Measurements from ENCODE around the gene KCNT2. TPM values are rescaled to one million over a fixed set of nuclear protein-coding genes. Genes with fewer than 3 reads are reported as not detected.

Gene KCNT2
- total and polyA plus RNA-seq, 2 donors (not counting 3 experiments of a cell fraction or from before 2014, with no cell fraction given): 0.46 to 1.6 TPM

GRCh38 chr1:196609370-196609737, 1.1 kb upstream of the KCNT2 start:
- dilution Hi-C loops (cut with MboI; ENCODE audit: extremely low pct_ligation_motif_present, low sequenced_read_pairs): no loop called here

GRCh38 chr1:196607981-196608380, 259 bp downstream of the KCNT2 start:
- H3K79me2 ChIP-seq (ENCODE audit: control insufficient read depth, insufficient read depth, low read length): no peaks in the 10 kb centered on the region
- peak; percentile 29 for DNase-seq (ENCODE audit: low read depth, low spot score)
- FAIRE-seq: no peak
- H3K4me2 ChIP-seq (ENCODE audit: insufficient read depth, low read length): peak overlapping the region; percentile 83
- H2AFZ ChIP-seq (ENCODE audit: low read depth, low read length): peak overlapping the region; percentile 88
- no peaks in the 10 kb centered on the region for H3K9me3 ChIP-seq (replicated peaks; ENCODE audit: control insufficient read depth, insufficient read depth, low read length)
- H3K27me3 ChIP-seq (ENCODE audit: control insufficient read depth in 2 of 2, insufficient read depth in 2 of 2, low read length in 2 of 2): no peaks in the 10 kb centered on the region
- H3K4me3 ChIP-seq (replicated peaks in 1 of 3; ENCODE audit: insufficient read depth in 1 of 3, low read depth in 1 of 3, low read length in 3 of 3): peak overlapping the region; percentile 68 to 79 (median 69)
- no TSS peak for BruUV-seq (replicated peaks)
- H3K27ac ChIP-seq (ENCODE audit: insufficient read depth, low read depth, low read length): no peak overlapping the region
- no peaks in the 10 kb centered on the region for H3K36me3 ChIP-seq (ENCODE audit: control insufficient read depth in 2 of 2, extremely low read depth in 1 of 2, insufficient read depth in 2 of 2, low read length in 2 of 2)
- H4K20me1 ChIP-seq (replicated peaks; ENCODE audit: control insufficient read depth, extremely low read depth, insufficient read depth, low read length): no peaks in the 10 kb centered on the region
- intact Hi-C loops (cut with micrococcal nuclease) (loop anchor here (5.0 kb wide), 2 partner anchors 121 to 251 kb away; no protein-coding TSS in a partner anchor), dilution Hi-C loops (cut with MboI; ENCODE audit: extremely low pct_ligation_motif_present, low sequenced_read_pairs) (no loop called here)
- H3K9ac ChIP-seq (replicated peaks; ENCODE audit: extremely low read depth, insufficient read depth, low read length): peak overlapping the region; percentile 35
- H3K9me1 ChIP-seq (replicated peaks; ENCODE audit: control insufficient read depth, extremely low read depth, insufficient read depth, low read length): no peaks in the 10 kb centered on the region
- peaks cover 10% of the 10 kb centered on the region for H3K4me1 ChIP-seq (ENCODE audit: control insufficient read depth, extremely low read depth, insufficient read depth, low read length)
- POLR2A ChIA-PET: no interaction called here
- CTCF ChIA-PET: no interaction called here
- TF ChIP-seq POLR2A (IDR thresholded peaks at IDR 0.05; ENCODE audit: low read depth, low read length) (no peak), MAX (IDR thresholded peaks at IDR 0.05; ENCODE audit: insufficient read depth, insufficient read length) (no peak), GATA2 (IDR thresholded peaks at IDR 0.05; ENCODE audit: insufficient read depth, insufficient read length, low read depth, low read length) (no peak), JUN (IDR thresholded peaks at IDR 0.05; ENCODE audit: borderline replicate concordance, insufficient read depth, insufficient read length, low read depth) (no peak), POLR2AphosphoS5 (IDR thresholded peaks at IDR 0.05; ENCODE audit: insufficient read depth, low read depth, low read length) (no peak), EZH2 (IDR thresholded peaks at IDR 0.05; ENCODE audit: borderline replicate concordance, low read depth, low read length, severe bottlenecking) (no peak), CTCF (IDR thresholded peaks at IDR 0.05; ENCODE audit: extremely low read depth in 1 of 2, insufficient read depth in 1 of 2, low read depth in 1 of 2, low read length in 2 of 2) (no peak), MYC (IDR thresholded peaks at IDR 0.05; ENCODE audit: low read depth, low read length) (no peak), FOS (IDR thresholded peaks at IDR 0.05; ENCODE audit: borderline replicate concordance, insufficient read depth, low read length) (no peak)

More at GRCh38 chr1:196609370-196609737, 1.1 kb upstream of the KCNT2 start:
- Histone ChIP-seq H3K4me3 (replicated peaks in 1 of 3; ENCODE audit: insufficient read depth in 1 of 3, low read depth in 1 of 3, low read length in 3 of 3) (peak overlapping the region in 2 of 3 experiments; percentile 69 to 79), H3K9me1 (replicated peaks; ENCODE audit: control insufficient read depth, extremely low read depth, insufficient read depth, low read length) (no peaks in the 10 kb centered on the region), H3K36me3 (ENCODE audit: control insufficient read depth in 2 of 2, extremely low read depth in 1 of 2, insufficient read depth in 2 of 2, low read length in 2 of 2) (no peaks in the 10 kb centered on the region), H3K27ac (ENCODE audit: insufficient read depth, low read depth, low read length) (no peak overlapping the region), H2AFZ (ENCODE audit: low read depth, low read length) (peak overlapping the region; percentile 88), H3K79me2 (ENCODE audit: control insufficient read depth, insufficient read depth, low read length) (no peaks in the 10 kb centered on the region), H3K9me3 (replicated peaks; ENCODE audit: control insufficient read depth, insufficient read depth, low read length) (no peaks in the 10 kb centered on the region), H4K20me1 (replicated peaks; ENCODE audit: control insufficient read depth, extremely low read depth, insufficient read depth, low read length) (no peaks in the 10 kb centered on the region), H3K27me3 (ENCODE audit: control insufficient read depth in 2 of 2, insufficient read depth in 2 of 2, low read length in 2 of 2) (no peaks in the 10 kb centered on the region), H3K4me2 (ENCODE audit: insufficient read depth, low read length) (peak overlapping the region; percentile 4), H3K4me1 (ENCODE audit: control insufficient read depth, extremely low read depth, insufficient read depth, low read length) (peaks cover 10% of the 10 kb centered on the region), H3K9ac (replicated peaks; ENCODE audit: extremely low read depth, insufficient read depth, low read length) (no peak overlapping the region)
- BruUV-seq (replicated peaks): no TSS peak
- intact Hi-C loops (cut with micrococcal nuclease): loop anchor here (5.0 kb wide), 2 partner anchors 122 to 252 kb away; no protein-coding TSS in a partner anchor
- FAIRE-seq (no peak), DNase-seq (ENCODE audit: low read depth, low spot score) (no peak)
- no peak for TF ChIP-seq JUN (IDR thresholded peaks at IDR 0.05; ENCODE audit: borderline replicate concordance, insufficient read depth, insufficient read length, low read depth)
- ChIA-PET POLR2A (no interaction called here), CTCF (interaction anchor here (0.8 to 1.4 kb wide), 4 partner anchors 67 to 254 kb away, joined by 3 to 9 read pairs (median 4); no protein-coding TSS in a partner anchor)
